IPS-20b (cell line): ENCODE data around the gene SSTR4.

Experiments used
- H3K27ac ChIP-seq: one replicate; pipeline ENCODE4 v1.5.1; 2013; ENCODE audit warnings: low read length
- H3K27me3 ChIP-seq: 2 replicates; pipeline ENCODE4 v1.6.1; 2013; ENCODE audit warnings: mild to moderate bottlenecking, low read length, inconsistent platforms; ENCODE audit not compliant: insufficient read depth
- H3K36me3 ChIP-seq: 2 replicates; pipeline ENCODE4 v1.6.1; 2013; ENCODE audit warnings: low read depth, mild to moderate bottlenecking, inconsistent platforms, low read length, moderate library complexity; ENCODE audit not compliant: insufficient read depth
- H3K4me1 ChIP-seq: 2 replicates; pipeline ENCODE4 v1.6.1; 2013; ENCODE audit warnings: mild to moderate bottlenecking, control low read depth, inconsistent platforms, low read length, moderate library complexity; ENCODE audit not compliant: insufficient read depth
- H3K4me3 ChIP-seq: 2 replicates; pipeline ENCODE4 v1.5.1; 2013; ENCODE audit warnings: mild to moderate bottlenecking, low read length, inconsistent platforms
- H3K9ac ChIP-seq: 2 replicates; pipeline ENCODE4 v1.6.1; 2013; ENCODE audit warnings: low read depth, mild to moderate bottlenecking, inconsistent platforms, low read length, moderate library complexity
- H3K9me3 ChIP-seq: 2 replicates; pipeline ENCODE4 v1.6.1; 2013; ENCODE audit warnings: mild to moderate bottlenecking, low read depth, low read length, inconsistent platforms; ENCODE audit not compliant: insufficient read depth

Gene SSTR4

DNA sequence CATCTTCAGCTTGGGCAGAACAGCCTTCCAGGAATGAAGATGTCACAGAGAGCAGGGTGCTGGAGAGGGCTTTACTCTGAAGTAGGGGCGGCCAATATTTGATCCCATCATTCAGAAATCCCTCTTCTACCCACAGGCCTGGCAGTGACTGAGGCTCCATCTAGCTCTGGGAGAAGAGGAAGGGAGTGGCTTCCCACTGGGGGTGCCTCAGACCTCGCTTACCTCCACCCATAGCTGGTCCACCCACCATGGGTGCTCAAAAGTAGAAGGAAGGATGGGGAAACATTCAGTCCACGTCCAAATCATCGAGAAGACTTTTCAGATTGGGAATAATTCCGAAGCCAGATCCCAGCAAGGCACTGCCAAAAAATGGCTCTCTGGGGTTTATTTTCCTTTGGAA lies 26.1 kb downstream of the SSTR4 start:
- no peak overlapping the region for H3K4me3 ChIP-seq
- H3K4me1 ChIP-seq = peaks cover 16% of the 10 kb centered on the region
- no peaks in the 10 kb centered on the region for H3K36me3 ChIP-seq
- H3K9ac ChIP-seq = peak overlapping the region; percentile 2; the same call in 1 of the 2 replicates
- H3K9me3 ChIP-seq = peaks cover 2% of the 10 kb centered on the region; the same call in 1 of the 2 replicates
- no peaks in the 10 kb centered on the region for H3K27me3 ChIP-seq
- H3K27ac ChIP-seq = no peak overlapping the region

DNA sequence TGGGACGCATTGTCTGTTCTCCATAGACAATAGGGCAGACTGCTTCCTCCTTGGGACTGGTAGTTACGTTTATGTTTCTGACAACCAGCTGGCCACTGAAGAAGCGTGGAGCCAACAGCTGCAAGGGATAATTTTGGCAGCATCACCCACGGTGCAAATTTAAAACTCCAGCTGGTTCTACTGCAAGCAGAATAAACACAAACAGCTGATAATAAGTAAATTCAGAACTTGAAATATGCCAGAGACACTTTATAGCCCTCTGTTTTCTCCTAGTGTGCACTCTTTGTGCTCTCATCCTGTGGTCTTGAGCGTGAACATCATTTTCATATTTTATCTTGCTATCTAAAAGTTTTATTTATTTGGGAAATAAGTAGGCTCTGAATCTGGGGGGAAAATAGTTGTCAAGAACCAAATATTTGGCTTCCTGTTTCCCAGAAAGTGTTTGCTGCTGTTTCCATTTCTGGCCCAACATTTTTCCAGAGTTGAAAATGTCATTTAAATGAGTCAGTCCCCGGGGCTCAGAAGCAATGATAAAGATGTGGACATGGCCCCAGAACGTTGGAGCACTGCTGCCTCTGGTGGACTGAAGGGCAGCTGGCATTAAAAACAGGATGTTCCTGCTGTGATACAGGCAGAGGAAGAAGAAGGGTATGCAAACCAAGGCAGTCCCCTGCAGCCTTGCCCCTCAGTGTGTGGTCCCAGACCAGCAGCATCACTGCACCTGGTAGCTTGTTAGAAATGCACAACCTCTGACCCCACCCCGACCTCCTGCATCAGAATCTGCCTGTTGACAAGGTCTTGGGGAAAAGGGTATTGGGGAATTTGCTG lies 26.8 kb downstream of the SSTR4 start:
- H3K4me3 ChIP-seq = no peak overlapping the region
- peak overlapping the region; percentile 10 for H3K27ac ChIP-seq
- peak overlapping the region; percentile 19; the same call in 1 of the 2 replicates for H3K9ac ChIP-seq

DNA sequence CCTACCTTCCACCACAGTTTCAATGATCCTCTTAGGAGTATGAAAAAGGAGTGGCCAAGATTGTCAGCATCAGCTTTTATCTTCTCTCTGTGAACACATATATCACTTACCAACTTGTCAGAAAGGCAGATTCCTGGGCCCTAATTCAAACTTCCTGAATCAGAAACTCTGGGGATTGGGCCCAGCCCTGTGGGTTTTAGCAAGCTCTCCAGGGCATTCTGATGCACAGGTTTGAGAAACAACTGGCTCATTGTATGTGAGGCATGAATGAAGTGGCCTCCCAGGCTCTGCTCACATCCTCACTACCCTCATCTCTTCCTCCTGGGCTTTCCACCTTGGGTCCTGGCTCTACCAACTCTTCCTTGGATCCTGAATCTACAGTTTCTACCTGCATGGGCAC lies 27.5 kb downstream of the SSTR4 start:
- peaks cover 16% of the 10 kb centered on the region for H3K4me1 ChIP-seq
- H3K27me3 ChIP-seq = no peaks in the 10 kb centered on the region
- H3K9me3 ChIP-seq = no peaks in the 10 kb centered on the region
- H3K27ac ChIP-seq = peak overlapping the region; percentile 31
- H3K4me3 ChIP-seq = no peak overlapping the region
- H3K9ac ChIP-seq = peak overlapping the region; percentile 19; the same call in 1 of the 2 replicates
- no peaks in the 10 kb centered on the region for H3K36me3 ChIP-seq

More for the DNA sequence above, 26.8 kb downstream of the SSTR4 start:
- Histone ChIP-seq H3K27me3 (no peaks in the 10 kb centered on the region), H3K36me3 (no peaks in the 10 kb centered on the region), H3K4me1 (peaks cover 16% of the 10 kb centered on the region), H3K9me3 (no peaks in the 10 kb centered on the region)

DNA sequence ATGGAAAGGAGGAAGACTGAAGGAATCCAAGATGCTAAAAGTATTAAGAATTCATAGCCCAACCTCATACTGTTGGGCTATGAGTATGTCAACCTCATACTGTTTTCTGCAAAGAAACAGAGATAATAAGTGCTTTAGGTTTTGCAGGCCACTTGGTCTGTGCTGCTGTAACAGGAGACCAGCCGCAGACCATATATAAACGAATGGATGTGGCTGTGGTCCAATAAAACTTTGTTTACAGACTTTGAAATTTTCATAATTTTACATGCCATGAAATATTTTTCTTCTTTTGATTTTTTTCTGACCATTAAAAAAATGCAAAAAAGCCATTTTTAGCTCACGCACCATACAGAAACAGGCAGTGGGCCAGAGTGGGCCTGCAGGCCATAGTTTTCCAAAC lies 28.1 kb downstream of the SSTR4 start:
- Histone ChIP-seq H3K36me3 (no peaks in the 10 kb centered on the region), H3K4me1 (peaks cover 16% of the 10 kb centered on the region), H3K4me3 (no peak overlapping the region), H3K9ac (no peak overlapping the region; the same call in 1 of the 2 replicates), H3K9me3 (no peaks in the 10 kb centered on the region), H3K27ac (no peak overlapping the region), H3K27me3 (no peaks in the 10 kb centered on the region)

DNA sequence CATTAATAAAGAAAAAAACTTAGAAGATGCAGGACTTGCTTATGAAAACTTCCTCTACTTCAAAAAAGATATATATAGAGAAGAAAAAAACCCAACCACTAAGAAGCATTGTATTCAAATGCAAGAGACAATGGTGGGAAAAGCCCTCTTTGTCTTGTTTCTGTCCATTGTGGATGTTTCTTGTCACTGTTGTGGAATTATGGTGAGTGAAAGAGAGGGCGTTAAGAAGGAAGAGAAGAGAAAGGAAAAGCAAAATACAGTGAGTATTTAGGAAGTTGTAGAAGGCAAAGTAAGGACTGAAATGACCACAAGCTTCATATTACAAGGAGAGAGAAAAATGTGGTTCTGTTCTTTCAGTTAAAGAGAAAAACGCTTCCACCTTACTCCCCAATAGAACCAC lies 28.5 kb downstream of the SSTR4 start:
- Histone ChIP-seq H3K36me3 (no peaks in the 10 kb centered on the region), H3K4me3 (no peak overlapping the region), H3K9me3 (no peaks in the 10 kb centered on the region), H3K4me1 (peaks cover 16% of the 10 kb centered on the region), H3K9ac (no peak overlapping the region), H3K27ac (no peak overlapping the region), H3K27me3 (no peaks in the 10 kb centered on the region)

DNA sequence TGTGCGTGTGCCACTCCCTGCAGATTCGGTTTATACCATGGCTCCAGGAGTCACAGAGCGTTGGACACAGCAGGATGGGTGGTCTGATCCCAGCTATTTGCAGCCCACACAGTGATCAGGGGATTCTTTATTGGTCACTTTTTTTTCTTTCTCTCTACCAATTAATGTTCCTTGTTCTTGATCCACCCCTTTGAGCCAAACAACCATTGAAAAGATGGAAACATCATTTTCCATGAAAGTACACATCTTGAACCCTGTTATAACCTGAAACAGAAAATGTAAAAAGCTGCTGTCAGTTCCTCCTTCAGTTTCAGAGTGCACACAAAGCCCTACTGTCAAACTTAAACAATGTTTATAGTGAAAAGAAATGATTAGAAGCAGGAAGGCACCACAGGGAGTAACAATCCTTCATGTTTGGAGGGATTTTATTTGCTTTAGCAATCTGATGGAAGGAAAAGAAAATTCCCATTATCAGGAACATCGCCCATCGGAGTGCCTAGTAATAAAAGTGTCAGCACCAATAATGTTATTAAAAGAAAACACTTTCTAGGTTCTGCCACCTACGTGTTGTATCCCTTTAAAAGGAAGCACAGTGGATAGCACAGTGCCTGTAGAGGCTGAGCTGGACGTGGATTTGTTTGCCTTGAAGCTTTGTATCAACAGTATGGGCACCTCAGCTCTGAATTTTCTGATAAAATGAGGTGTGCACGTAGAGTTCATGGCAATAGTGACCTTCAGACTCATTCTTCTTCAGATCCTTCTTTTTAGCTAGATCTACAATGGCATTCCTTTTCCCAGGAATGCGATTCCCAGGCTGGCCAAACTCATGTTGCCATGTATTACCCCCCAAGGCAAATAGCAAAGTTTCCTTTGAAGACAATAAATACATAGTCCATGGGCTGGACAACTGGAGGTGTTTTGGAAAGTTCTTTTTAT lies 30.4 kb downstream of the SSTR4 start:
- Histone ChIP-seq H3K27me3 (no peaks in the 10 kb centered on the region), H3K4me1 (peaks cover 16% of the 10 kb centered on the region), H3K9me3 (no peaks in the 10 kb centered on the region), H3K4me3 (no peak overlapping the region), H3K9ac (no peak overlapping the region), H3K27ac (no peak overlapping the region), H3K36me3 (no peaks in the 10 kb centered on the region)

DNA sequence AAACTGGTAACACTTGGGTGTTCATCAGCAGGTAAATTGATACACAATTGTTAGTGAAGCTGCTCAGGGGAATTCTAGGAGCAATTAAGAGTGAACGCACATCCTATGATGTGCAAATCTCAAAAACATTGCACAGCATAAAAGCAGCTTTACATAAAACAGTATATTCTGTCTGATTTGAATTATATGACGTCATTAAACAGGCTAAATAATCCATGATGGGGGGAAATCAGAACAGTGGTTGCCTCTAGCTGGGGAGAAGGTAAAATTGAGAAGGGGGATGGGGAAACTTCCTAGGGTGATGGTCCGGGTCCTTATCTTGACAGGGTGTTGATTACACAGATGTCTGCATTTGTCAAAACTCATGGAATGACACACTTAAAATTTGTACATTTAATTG lies 31.7 kb downstream of the SSTR4 start:
- Histone ChIP-seq H3K9me3 (no peaks in the 10 kb centered on the region), H3K27ac (no peak overlapping the region), H3K27me3 (no peaks in the 10 kb centered on the region), H3K9ac (no peak overlapping the region), H3K4me3 (no peak overlapping the region), H3K4me1 (peaks cover 12% of the 10 kb centered on the region), H3K36me3 (no peaks in the 10 kb centered on the region)

DNA sequence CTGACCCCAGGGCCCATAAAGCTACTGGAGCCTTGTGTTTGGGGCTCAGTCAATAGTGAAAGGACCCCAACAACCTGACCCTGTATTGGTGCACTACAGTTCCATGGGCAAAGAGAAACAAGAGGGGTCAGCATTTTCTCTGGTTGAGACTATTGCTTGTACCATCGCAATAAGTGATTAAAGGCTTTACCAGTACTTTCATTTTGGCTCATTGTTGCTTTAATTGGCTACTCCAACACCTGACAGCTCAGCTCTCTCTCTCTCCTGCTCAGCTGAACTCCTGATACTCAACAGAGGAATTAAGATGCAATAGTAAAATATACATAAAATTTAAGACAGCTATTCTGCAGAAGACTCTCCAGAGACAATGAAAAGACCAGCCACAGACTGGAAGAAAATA lies 33.2 kb downstream of the SSTR4 start:
- no peak overlapping the region for H3K27ac ChIP-seq
- H3K4me1 ChIP-seq = no peaks in the 10 kb centered on the region; the same call in 1 of the 2 replicates
- no peak overlapping the region for H3K9ac ChIP-seq
- no peak overlapping the region for H3K4me3 ChIP-seq
- H3K27me3 ChIP-seq = no peaks in the 10 kb centered on the region
- H3K36me3 ChIP-seq = no peaks in the 10 kb centered on the region
- H3K9me3 ChIP-seq = no peaks in the 10 kb centered on the region

DNA sequence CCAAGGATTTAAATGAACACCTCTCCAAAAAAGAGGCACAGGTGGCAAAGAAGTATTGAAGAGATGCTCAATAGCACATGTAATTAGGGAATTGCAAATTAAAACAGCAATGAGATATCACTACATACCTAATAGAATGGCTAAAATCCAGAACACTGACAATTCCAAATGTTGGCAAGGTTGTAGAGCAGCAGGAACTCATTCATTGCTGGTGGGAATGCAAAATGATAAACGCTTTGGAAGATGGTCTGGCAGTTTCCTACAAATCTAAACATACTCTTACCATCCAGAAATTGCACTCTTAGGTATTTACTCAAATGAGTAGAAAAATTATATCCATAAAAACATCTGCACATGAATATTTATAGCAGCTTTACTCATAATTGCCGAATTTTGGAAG lies 34.0 kb downstream of the SSTR4 start:
- Histone ChIP-seq H3K9ac (no peak overlapping the region), H3K4me1 (no peaks in the 10 kb centered on the region; the same call in 1 of the 2 replicates), H3K27me3 (no peaks in the 10 kb centered on the region), H3K36me3 (no peaks in the 10 kb centered on the region), H3K27ac (no peak overlapping the region), H3K4me3 (no peak overlapping the region), H3K9me3 (no peaks in the 10 kb centered on the region)

DNA sequence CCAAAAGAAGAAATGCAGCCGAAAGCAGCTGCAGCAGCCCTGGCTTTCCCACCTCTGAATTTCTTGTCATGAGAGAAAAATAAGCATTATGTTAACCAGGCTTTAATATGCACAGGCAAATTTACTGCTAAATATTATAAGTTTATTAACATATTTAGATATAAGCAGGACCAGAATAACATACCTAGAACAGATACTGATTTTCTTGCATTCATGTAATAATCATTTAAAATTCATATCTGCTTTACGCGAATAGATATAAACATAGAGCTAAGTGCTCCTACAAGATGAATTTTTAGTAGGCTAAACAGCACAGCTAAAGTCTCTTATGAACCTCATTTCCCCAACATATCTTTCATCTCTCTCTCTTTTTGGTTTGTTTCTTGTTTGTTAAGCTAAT lies 36.3 kb downstream of the SSTR4 start:
- Histone ChIP-seq H3K36me3 (no peaks in the 10 kb centered on the region), H3K27me3 (no peaks in the 10 kb centered on the region), H3K9me3 (no peaks in the 10 kb centered on the region), H3K4me3 (no peak overlapping the region), H3K9ac (no peak overlapping the region), H3K27ac (no peak overlapping the region), H3K4me1 (no peaks in the 10 kb centered on the region)

DNA sequence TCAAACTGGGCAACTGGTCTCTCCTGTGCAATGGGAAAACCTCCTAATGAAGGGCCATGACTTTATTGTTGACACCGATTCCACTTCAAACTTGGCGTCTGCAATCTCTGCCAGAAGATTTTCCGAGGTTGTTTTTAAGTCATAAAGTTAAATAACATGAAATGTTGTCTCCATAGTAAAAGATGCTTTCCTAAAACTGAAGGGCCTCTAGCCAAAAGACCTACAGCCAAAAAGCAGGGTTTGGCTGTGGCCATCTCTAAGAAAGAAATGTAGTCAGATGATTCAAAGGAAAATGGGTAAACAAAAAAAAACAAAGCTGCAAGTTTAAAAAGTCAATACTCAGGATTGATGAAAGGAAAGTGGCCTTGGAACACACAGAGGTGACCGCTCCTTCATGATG lies 36.9 kb downstream of the SSTR4 start:
- H3K36me3 ChIP-seq = no peaks in the 10 kb centered on the region
- no peaks in the 10 kb centered on the region for H3K9me3 ChIP-seq
- H3K4me3 ChIP-seq = no peak overlapping the region
- no peak overlapping the region for H3K27ac ChIP-seq
- no peaks in the 10 kb centered on the region for H3K27me3 ChIP-seq
- no peak overlapping the region for H3K9ac ChIP-seq
- H3K4me1 ChIP-seq = no peaks in the 10 kb centered on the region
